HTERT RPE-1 (cell line): ENCODE results near the gene JAKMIP3.

Experiments
- in situ Hi-C: fragments of 300-500 bp; cut with MboI; formaldehyde crosslinking; loops from 4 replicates; pipeline ENCODE4 v1.14.3; 2020; ENCODE audit warnings: low sequenced_read_pairs

JAKMIP3 gene

DNA sequence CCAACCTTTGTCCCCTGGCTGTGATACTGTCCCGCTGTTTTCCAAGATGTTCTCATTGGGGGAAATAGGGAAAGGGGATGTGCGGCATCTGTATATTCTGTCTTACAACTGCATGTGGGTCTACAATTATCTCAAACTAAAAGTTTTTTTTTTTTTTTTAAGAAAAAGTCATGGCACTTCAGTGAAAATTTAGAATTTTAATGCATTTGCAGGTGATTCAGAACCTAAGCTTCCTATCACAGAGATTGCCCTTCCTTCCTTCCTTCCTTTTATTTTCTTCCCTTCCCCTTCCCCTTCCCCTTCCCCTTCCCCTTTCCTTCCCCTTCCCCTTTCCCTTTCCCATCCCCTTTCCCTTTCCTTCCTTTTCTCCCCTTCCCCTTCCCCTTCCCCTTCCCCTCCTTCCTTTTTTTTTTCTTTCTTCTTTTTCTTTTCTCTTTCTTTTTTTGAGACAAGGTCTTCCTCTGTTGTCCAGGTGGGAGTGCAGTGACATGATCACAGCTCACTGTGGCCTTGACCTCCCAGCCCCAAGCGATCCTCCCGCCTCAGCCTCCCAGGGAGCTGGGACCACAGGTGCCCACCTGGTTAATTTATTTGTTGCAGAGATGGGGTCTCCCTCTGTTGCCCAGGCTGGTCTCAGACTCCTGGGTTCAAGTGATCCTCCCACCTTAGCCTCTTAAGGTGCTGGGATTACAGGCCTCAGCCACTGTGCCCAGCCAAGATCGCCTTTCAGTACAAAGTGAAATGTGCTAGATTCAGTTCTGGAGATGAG lies 32.0 kb downstream of the JAKMIP3 start:
- in situ Hi-C loops: no loop called here

DNA sequence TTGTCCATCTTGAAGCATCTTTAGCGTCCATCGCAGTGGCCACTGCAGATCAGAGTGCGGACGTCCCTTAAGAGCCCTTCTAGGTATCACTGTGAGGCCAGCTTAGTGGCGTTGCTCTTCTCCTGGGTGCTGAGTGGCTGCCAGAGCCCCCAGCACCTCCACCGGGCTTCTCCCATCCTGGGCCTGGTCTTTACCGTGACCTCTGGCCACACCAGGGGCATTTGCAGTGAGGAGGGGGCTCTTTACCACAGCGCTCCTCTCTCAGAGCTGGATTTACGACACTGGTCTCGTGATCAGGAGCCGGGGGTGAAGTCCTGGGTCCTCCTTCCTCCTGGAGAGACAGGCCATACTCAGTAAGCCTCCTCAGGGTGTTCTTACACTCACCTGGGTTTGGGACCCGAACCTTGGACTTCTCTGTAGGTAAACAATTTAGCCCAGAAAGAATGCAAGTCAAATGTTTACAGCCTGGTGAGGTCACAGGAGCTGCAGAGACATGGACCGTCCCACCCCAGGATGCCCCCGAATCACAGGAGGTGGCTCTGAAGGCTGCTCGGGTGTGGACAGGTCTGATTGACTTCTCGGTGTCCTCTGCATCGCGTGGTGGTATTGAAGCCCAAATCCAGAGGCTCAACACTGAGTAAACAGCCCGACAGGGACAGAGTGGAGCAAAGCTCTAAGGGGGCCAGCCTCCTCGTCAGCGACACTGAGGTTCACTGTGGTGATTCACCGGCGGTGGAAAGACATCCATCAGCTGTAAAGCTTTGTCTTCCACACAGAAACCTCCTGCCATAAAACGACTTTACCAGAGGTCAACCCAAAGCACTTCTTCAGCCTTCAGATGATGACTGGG lies 33.0 kb downstream of the JAKMIP3 start:
- in situ Hi-C loops: no loop called here

DNA sequence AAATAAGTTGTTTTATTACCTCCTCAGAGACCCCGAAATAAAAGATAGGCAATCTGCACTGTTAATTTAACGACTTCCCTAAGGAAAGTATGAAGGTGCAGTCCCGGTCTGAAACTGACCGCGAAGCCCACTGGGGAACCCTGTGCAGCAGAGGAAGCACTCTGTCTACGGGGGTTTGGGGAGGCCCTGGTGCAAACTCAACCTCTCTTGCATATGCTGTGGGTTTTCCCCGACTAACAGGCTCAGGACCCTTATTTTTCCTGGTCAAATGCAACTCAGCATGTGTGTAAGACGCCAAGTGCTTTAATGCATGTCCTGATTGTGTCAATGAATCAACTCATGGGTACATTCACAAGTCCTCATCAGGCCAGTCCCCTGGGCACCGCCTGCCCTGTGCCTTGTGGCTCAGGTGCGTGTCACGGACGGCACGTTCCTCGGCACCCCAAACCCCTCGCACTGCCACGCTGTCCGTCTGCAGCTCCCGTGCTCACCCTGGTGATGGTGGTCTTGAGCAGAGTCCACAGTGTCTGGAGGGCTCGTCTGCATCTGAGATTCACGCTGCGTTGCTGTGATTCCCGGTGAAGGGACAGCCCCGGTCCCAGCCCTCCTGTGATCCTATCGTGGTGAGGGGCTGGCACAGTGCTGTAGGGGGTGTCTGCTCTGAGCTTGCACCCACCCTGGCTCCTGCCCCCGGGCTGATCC lies 33.8 kb downstream of the JAKMIP3 start:
- in situ Hi-C loops: no loop called here

DNA sequence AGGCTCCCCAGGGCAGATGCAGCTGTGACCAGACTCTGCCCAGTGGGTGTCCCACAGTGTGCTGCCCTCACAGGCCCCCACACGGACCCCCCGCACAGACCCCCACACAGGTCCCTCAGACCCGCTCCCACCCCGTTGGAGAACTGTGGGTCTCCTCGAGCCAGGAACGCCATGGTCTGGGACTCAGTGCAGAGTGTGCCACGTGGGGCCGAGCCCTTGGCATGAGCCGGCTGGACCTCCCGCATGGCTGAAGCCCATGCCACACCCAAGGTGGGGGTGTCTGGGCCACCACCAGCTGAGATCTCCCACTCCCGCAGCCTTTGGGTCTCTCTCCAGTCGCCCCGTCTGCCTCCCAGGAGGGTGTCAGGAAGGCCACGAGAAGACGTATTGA lies 34.3 kb downstream of the JAKMIP3 start:
- in situ Hi-C loops: no loop called here

DNA sequence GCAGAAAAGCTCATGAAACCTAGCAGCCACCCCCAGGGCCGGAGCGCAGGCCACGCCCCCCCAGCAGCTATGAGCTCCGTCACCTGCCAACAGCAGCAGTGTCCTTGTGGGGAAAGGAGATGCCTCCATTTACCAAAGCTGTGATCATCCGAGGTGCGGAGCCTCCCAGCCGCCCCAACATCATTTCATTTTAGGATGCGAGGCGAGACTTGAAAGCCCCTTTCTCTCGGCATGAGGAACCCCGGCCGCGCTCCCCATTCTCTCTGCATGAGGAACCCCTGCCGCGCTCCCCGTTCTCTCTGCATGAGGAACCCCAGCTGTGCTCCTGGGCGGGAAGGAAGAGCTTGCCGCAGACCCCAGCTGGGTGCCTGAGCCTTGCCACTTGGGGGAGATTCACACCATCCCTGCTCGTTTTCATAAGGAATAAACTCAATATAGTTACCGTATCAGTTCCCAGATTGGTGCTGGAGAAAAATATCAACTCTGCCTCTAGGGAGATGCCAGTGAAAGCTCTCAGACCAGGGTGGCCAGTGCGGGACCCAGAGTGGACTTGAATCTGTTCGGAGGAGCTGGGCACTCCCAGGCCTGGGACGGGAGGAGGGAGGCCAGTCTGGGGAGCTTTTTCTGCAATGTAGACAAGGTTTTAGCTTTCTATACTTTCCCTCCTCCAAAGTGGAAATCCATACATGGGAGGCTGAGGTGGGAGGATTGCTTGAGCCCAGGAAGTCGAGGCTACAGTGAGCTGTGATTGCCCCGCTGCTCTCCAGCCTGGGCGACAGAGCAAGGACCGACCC lies 35.0 kb downstream of the JAKMIP3 start:
- in situ Hi-C loops: no loop called here

DNA sequence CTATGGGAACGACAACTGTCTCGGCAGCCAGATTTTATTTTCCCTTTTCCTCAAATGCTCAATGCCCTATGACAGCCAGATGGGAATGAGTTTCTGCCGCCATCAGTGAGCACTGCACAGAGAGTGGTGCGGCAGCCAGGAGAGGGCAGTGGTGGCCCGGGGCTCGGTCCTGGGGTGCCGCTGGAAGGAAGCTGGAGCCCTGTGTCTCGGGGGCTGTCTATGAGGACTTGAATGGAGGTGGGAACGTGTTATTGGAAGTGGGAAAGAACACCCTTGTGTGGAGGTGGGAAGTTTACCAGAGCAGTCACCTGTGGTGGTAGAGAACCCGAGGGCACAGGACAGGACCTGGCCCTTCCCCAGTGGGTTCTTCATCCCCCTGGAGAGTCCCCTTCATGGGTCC lies 35.8 kb downstream of the JAKMIP3 start:
- in situ Hi-C loops: no loop called here

DNA sequence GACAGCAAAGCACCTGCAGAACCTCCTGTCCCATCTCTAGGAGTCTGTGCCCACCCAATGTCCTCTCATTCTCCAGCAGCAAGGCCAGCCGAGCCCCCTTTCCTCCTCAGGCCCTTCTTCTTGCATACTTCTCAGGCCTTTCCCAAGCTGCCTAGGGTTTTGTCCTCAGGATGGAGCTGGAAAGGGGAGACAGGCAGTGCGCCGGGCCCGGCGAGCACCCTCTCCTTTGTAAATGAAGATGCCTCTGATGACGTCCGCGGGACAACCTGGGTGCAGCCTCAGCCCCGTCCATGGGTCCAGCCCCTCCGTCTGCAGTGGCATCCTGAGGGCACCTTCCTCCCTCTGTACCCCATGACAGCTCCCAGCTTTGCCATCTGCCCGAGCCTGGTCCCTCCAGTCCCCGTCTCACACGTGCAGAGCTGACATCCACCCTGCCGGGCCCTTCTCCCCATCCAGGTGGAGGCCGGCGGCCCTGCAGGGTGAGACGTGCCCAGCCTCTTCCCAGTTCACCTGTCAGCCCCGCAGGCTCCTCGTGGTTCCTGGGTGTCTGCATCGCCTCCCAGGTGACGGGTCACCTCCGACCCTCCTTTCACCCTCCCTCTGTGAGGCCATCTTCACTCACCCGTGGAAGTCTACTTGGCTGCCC lies 36.4 kb downstream of the JAKMIP3 start:
- in situ Hi-C loops: no loop called here

DNA sequence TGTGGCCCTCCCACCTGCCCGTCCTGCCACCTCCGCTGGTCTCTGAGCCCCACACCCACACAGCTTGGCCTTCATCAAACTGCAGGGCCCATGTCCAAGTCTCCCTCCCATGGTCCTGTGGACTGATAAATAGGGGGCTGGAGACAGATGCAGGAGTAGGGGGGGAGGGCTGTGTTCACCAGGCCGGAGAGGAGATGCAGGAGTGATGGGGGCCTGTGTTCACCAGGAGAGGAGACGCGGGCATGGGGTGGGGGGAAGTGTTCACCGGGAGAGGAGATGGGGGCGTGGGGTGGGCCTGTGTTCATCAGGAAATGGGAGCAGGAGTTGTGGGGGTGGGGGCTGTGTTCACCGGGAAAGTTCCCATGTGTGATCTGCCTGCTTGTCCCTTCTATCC lies 37.0 kb downstream of the JAKMIP3 start:
- in situ Hi-C loops: no loop called here

DNA sequence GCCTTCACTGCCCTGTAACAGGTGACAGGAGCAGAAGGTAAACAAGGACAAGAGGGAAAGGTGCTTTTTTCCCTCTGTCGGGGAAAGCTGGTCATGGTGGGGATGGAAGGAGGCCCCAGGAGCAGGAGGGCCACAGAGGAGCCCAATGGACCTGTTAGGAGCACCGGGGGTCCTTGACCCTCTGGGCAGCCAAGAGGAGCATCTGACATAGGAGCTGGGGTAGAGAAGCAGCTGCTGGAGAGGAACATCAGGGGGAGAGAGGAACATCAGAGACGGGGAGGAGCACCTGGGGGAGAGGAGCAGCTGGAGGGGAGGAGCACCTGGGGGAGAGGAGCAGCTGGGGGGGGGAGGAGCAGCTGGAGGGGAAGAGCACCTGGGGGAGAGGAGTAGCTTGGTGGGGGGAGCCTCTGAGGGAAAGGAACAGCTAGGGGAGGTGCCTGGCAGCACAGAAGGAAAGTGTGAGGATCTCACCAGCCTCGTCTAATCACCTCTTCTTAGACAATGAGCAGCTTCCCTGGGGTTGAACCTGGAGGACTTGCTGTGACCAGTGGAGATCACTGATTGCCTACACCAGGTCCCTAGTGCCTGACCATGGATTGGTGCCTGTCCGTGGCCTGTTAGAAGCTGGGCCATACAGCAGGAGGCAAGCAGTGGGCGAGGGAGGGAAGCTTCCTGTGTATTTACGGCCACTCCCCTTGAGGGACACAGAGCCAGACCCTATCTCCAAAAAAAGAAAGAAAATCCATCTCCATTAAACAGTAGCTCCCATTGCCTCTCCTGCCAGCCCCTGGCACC lies 37.6 kb downstream of the JAKMIP3 start:
- in situ Hi-C loops: no loop called here

DNA sequence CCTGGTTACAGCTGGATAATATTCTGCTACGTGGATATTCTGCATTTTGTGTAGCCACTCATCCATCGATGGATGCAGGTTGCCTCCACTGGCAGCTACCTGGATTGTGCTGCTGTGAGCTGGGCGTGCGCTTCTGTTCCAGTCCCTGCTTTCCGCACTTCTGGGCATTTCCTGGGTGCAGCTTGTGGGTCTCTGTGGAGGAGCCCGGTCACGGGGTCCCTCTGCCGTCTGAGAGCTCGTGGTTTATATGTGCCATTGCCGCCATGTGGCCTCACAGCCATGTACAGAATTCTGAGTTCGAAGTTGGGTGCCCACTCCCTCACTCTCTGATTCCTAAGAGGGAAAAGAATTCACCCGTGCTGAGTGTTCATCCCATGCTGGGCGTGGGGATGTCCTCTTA lies 38.3 kb downstream of the JAKMIP3 start:
- in situ Hi-C loops: no loop called here

DNA sequence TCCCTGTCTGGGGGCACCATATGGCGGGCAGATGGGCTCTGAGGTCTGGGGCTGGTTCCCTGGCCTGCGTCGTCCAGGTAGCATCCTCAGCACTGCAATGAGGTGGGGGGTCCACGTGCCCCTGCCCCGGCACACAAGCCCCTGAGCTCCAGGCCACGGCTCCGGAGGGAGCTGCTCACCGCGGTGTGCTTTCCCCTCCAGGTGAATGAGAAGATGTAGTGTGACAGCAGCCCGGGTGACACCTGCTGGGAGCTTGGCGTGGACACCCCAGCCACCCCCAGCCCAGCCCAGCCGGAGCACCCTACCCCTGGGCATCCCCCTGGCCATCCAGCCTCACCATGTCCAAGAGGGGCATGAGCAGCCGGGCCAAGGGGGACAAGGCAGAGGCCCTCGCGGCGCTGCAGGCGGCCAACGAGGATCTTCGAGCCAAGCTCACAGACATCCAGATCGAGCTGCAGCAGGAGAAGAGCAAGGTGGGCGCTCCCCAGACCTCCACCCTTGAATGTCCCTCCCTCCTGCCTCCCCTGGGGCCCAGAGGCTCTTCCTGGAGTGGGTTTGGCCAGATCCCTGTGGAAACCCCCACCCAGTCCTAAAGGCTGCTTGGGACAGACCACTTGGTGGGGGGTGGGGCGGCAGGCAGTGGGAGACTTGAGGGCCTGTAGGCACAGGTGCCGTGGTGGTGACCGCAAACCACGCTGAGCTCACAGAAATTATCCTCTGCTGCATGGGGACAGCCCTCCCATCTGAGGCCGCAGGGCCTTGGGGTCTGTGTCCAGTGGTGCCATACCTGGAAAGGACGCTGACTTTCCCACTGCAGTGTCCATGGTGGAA lies 38.9 kb downstream of the JAKMIP3 start:
- in situ Hi-C loops: no loop called here

DNA sequence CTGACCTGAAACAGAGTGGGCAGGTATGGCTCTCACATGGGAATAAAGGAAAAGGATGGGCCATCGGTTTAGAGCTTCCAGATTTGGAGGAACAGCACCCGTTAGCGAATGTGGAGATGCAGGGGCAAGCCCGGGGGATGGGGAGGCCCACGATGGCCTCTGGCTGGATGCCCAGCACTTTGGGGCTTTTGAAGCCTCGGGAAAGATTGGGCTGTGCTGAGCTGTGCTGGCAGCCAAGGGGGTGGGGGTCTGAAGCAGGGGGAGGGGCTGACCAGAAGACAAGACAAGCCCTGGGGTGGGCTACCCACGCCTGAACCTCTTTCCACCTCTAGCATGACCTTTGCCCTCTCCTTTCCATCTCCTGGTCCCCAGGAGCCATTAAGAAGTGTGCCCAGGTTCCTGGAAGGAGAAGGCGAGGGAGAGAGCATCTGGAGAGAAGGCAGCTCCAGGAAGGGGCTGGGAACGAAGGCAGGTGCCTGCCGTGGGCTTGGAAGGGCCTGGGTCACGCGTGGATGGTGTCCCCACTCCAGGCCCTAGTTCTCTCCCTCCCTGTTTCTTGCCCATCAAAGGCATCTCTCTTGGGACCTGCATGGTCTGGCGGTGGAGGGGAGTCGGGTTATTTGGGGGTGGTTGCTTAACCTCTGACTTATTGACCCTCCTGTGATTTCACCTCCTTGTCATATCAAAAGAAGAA lies 39.7 kb downstream of the JAKMIP3 start:
- in situ Hi-C loops: no loop called here

DNA sequence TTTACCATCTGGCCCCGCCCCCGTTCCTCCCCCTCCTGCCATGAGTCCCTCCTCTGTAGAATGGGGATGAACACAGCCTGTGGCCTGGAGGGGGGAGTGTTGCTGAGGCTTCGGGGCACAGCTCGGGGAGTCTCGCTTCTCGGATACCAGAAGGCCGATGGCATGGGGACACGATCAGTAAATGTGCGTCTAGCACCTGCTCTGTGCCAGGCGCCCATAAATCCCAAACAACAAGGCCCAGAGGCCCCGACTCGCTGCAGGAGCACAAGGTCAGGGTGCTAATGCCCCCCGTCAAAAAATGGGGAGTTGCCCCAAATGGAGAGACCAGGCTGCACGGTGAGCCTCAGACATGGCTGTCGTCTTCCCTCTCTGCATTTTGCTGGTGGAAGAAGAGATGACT lies 40.7 kb downstream of the JAKMIP3 start:
- in situ Hi-C loops: no loop called here

DNA sequence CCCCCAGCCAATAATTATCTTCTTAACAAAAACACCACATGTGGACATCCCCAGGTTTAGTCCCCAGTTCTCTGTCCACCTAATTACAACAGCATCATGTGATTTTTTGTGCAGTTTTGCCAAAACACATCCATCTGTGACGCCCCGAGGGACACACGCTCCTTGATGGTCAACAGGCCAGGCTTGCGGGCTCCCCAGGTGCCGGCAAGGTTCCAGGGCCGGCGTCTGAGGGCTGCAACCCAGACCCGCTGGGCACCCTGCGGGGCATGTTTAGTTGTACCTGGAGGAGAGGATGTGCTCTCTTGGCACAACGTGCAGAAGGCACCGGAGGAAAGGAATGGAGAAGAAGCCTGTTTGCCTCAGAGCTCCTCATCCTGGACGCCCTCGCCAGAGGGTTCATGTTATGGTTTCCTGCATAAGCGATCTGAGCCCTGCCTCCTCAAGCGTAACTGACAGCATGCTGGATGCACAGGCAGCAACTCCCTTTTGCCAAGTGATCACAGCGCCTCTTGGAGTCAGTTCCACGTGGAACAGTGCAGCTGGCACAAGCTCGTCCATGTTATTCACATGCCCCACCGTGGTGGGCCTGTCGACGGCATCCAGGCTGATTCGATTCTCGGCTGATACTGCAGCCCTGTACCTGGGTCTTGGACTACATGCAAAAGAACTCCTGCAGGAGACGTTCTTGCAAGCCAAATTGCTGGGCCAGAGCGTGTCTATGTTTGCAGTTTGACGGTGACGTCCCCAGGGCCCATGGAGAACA lies 41.6 kb downstream of the JAKMIP3 start:
- in situ Hi-C loops: no loop called here

DNA sequence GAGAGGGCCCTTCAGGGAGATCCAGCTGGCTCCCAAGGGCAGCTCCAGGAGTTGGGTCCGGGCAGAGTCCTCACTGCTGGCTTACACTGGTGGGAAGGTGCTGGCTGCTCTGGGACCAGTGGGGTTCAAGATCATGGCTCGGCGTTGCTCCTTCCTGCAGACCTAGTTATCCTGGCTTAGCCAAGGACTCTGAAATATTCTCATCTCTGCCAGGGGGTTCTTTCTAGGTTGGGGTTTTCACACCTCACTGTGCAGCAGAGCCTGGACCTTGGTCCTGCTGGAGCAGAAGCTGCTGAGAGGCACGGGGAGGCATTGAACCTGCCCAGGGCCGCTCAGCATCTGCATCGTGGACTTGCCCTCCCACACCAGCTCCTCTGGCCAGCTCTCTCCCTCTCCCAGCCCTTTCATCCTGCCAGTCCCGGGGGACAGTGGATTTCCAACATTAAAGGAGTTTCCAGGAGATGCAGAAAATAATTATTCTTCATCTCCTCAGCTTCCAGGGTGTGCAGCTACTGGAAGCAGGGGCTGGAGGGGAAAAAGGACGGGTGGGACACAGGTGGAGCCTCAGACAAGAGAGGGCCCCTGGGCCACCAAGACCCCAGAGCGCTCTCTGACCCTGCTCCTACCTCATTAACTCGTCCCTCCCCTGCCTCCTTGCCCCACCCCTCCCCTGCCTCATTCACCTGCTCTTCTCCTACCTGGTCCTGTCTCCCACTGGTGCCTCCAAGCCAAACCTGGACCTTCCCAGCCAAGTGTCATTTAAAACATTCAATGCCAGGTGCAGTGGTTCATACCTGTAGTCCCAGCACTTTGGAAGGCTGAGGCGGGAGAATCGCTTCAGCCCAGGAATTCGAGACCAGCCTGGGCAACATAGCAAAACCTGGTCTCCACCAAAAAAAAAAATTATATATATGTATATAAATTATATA lies 42.5 kb downstream of the JAKMIP3 start:
- in situ Hi-C loops: no loop called here

DNA sequence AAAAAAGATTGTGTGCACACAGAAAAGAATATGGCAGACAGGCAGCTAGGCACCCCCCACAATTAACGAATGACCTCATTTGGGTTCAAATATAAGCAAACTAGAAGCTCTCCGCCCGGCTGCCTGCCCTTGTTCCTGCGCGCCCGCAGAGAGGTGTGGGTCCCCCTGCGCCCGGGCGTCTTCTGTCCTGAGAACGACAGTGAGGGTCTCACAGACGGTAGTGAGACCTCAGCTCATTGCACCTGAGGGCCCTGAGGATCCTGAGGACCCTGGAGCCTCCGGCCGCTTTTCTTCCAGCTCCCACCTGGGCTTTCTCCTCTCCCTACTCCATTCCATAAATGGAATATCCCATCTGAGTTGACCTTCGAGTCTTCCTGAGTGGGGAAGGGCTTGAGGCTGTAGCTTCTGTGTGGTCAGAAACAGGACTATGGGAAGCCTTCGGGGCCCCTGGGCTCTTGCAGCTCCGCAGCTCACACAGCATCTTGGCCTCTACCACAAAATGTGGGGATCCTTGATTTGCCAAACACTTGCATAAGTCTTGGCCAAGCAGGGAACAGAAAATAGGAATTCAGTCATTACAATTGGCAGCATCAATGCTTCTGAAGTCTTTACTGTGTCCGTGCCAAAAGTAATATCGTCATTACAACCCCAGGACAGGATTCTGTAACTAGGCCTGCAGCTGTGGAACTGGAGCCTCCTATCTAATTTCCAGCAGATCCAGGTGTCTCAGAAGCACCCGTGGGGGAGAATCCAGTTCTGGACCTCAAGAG lies 43.8 kb downstream of the JAKMIP3 start:
- in situ Hi-C loops: no loop called here
